ENCODE data around the gene ABCC6. TPM values are rescaled to one million over a fixed set of nuclear protein-coding genes. Genes with fewer than 3 reads are reported as not detected.

The ABCC6 gene
- total RNA-seq, 1 experiment from 2014 or later, result 2.7 TPM

- Histone ChIP-seq H3K27ac (ENCODE audit: low read depth, low read length) (no peak overlapping the region), H3K27me3 (ENCODE audit: insufficient read depth, low read length) (no peaks in the 10 kb centered on the region), H2AFZ (ENCODE audit: low read depth, low read length, poor library complexity, severe bottlenecking) (no peak overlapping the region), H3K4me1 (ENCODE audit: control insufficient read depth in 1 of 2, insufficient read depth in 2 of 2, low read length in 2 of 2) (no peaks in the 10 kb centered on the region), H3K4me2 (ENCODE audit: low read length) (no peak overlapping the region), H3K9me2 (ENCODE audit: insufficient read depth) (no peaks in the 10 kb centered on the region), H3K36me3 (ENCODE audit: control insufficient read depth in 1 of 2, insufficient read depth in 2 of 2, low read length in 2 of 2) (peaks cover 42 to 60% of the 10 kb centered on the region in 2 experiments), H3K9ac (ENCODE audit: low read length) (no peak overlapping the region), H4K20me1 (ENCODE audit: insufficient read depth) (no peaks in the 10 kb centered on the region), H3K9me3 (ENCODE audit: control insufficient read depth in 1 of 2, insufficient read depth in 1 of 2, low read depth in 1 of 2, low read length in 2 of 2) (no peaks in the 10 kb centered on the region), H3K4me3 (replicated peaks in 1 of 2; ENCODE audit: low read depth in 1 of 2, low read length in 2 of 2) (no peak overlapping the region), H3K79me2 (ENCODE audit: insufficient read depth, low read length) (no peaks in the 10 kb centered on the region; the same call in 1 of the 2 replicates)
- RAD21 ChIA-PET (ENCODE audit: low non-redundant PET in 1 of 2, low total read pairs in 2 of 2, uncharacterized antibody in 2 of 2, unreplicated experiment in 2 of 2), result no interaction called here
- DNase-seq (ENCODE audit: low read depth, low spot score) (no peak), ATAC-seq (no peak)
- no TSS peak for BruUV-seq (replicated peaks)
- TF ChIP-seq SIN3A (IDR thresholded peaks at IDR 0.05; ENCODE audit: low read depth) (no peak), ZBTB33 (IDR thresholded peaks at IDR 0.05; ENCODE audit: extremely low read depth, insufficient replicate concordance, low read length) (no peak), POLR2AphosphoS5 (IDR thresholded peaks at IDR 0.05; ENCODE audit: low read depth, low read length) (no peak), MAX (IDR thresholded peaks at IDR 0.05) (no peak), CTCF (IDR thresholded peaks at IDR 0.05 in 2 of 3, conservative IDR thresholded peaks at IDR 0.05 in 1 of 3; ENCODE audit: borderline replicate concordance in 1 of 3, insufficient read depth in 1 of 3, low read depth in 2 of 3, low read length in 2 of 3) (no peak), YY1 (IDR thresholded peaks at IDR 0.05; ENCODE audit: extremely low read depth, insufficient replicate concordance, low read depth, low read length) (no peak), EZH2 (IDR thresholded peaks at IDR 0.05) (no peak), ZFX (IDR thresholded peaks at IDR 0.05) (no peak), SRF (IDR thresholded peaks at IDR 0.05; ENCODE audit: low read depth) (no peak), CBX3 (IDR thresholded peaks at IDR 0.05; ENCODE audit: low read depth) (no peak), TCF7L2 (IDR thresholded peaks at IDR 0.05; ENCODE audit: borderline replicate concordance, extremely low read depth, insufficient read depth, insufficient read length) (no peak)
- CTCF ChIA-PET, result no interaction called here
- intact Hi-C loops (cut with micrococcal nuclease), result no loop called here
- POLR2A ChIA-PET, result no interaction called here
Observed at GRCh38 chr16:16138034-16138635, 85.2 kb downstream of the ABCC6 start.

Measured in HCT116 (cell line).